Activated CD8-positive, alpha-beta T cell treated with anti-CD3 and anti-CD28 coated beads for 36 hours (primary cell): ENCODE measurements around the gene KCNH6. TPM values are rescaled to one million over a fixed set of nuclear protein-coding genes. Genes with fewer than 3 reads are reported as not detected.

Experiments
- ATAC-seq: fragments of 200-7000 bp; cut with Tn5 transposase; one replicate; pipeline ENCODE4 v1.10.0; 2021; ENCODE audit warnings: mild to moderate bottlenecking, moderate library complexity
- CTCF ChIA-PET: fragments of 350-600 bp; sonication (Branson Sonifier 250); formaldehyde crosslinking; loops from one replicate; lab custom pipeline; 2021; ENCODE audit warnings: antibody characterized with exemption; lab: Charles Lee
- POLR2A ChIA-PET: fragments of 350-600 bp; sonication (Branson Sonifier 250); formaldehyde crosslinking; loops from one replicate; lab custom pipeline; 2021; ENCODE audit warnings: antibody characterized with exemption; lab: Charles Lee
- DNase-seq: peaks from one replicate; pipeline ENCODE4 v3.0.0-alpha.2; 2020
- H3K27ac Mint-ChIP-seq: one replicate; pipeline ENCODE4 v1.8.0; 2021; ENCODE audit warnings: mild to moderate bottlenecking, mixed read lengths
- H3K27me3 Mint-ChIP-seq: one replicate; pipeline ENCODE4 v1.8.0; 2021; ENCODE audit warnings: mixed read lengths
- H3K36me3 Mint-ChIP-seq: one replicate; pipeline ENCODE4 v1.8.0; 2021; ENCODE audit warnings: low read depth, mixed read lengths
- H3K4me1 Mint-ChIP-seq: one replicate; pipeline ENCODE4 v1.8.0; 2021; ENCODE audit warnings: low read depth, mixed read lengths
- H3K4me3 Mint-ChIP-seq: one replicate; pipeline ENCODE4 v1.8.0; 2021; ENCODE audit warnings: mild to moderate bottlenecking, moderate library complexity, mixed read lengths
- H3K9me3 Mint-ChIP-seq: one replicate; pipeline ENCODE4 v1.8.0; 2021; ENCODE audit warnings: mixed read lengths
- intact Hi-C: fragments of 100-400 bp; cut with micrococcal nuclease; formaldehyde crosslinking; loops from one replicate; pipeline ENCODE4 v1.10.0; 2022
- total RNA-seq, 2 experiments: library from RNA; stranded (reverse); gene quantifications; one replicate each; pipeline ENCODE4 v1.2.3, GENCODE V29; 2021
- TF ChIP-seq, protein P1 (sequence below): fragments of 200-600 bp; IDR thresholded peaks from one replicate; pipeline ENCODE4 v1.8.0; 2022; ENCODE audit warnings: antibody characterized with exemption, mild to moderate bottlenecking

The KCNH6 gene
- total RNA-seq, 2 experiments from 2014 or later = not detected

DNA sequence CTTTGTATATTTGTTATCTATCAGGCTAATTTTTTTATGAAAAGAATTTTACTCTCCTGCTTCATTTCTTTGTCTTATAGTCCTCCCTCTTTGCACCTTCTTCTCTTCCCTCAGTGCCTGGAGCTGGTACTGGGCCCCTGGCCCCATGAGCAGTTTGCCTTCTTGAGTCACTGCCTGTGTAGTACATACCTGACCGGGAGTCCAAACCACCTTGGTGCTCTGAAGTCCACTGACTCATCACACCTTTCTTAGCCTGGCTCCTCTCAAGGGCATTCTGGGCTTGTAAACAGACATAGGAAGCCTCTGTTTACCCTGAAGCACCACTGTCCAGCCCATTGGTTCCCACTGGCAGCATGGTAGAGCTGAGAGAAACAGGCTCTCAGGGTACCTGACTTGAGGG, 66.5 kb downstream of the KCNH6 start:
- CTCF ChIA-PET = interaction anchor here (2.8 kb wide), 1 partner anchor 23 kb away, joined by 15 read pairs; no protein-coding TSS in a partner anchor

GRCh38 chr17:63592797-63593196, 69.6 kb downstream of the KCNH6 start:
- H3K36me3 Mint-ChIP-seq = peaks cover 22% of the 10 kb centered on the region
- intact Hi-C loops = no loop called here
- H3K9me3 Mint-ChIP-seq = no peaks in the 10 kb centered on the region
- TF ChIP-seq, protein P1, sequence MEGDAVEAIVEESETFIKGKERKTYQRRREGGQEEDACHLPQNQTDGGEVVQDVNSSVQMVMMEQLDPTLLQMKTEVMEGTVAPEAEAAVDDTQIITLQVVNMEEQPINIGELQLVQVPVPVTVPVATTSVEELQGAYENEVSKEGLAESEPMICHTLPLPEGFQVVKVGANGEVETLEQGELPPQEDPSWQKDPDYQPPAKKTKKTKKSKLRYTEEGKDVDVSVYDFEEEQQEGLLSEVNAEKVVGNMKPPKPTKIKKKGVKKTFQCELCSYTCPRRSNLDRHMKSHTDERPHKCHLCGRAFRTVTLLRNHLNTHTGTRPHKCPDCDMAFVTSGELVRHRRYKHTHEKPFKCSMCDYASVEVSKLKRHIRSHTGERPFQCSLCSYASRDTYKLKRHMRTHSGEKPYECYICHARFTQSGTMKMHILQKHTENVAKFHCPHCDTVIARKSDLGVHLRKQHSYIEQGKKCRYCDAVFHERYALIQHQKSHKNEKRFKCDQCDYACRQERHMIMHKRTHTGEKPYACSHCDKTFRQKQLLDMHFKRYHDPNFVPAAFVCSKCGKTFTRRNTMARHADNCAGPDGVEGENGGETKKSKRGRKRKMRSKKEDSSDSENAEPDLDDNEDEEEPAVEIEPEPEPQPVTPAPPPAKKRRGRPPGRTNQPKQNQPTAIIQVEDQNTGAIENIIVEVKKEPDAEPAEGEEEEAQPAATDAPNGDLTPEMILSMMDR = no peak
- DNase-seq (no peak), ATAC-seq (no peak)
- peaks cover 12% of the 10 kb centered on the region for H3K4me1 Mint-ChIP-seq
- ChIA-PET POLR2A (interaction anchor here (1.1 kb wide), 1 partner anchor 29 kb away, joined by 3 read pairs; the partner anchor contains the start of gene MAP3K3), CTCF (interaction anchor here (0.8 to 1.8 kb wide), 3 partner anchors 41 to 167 kb away, joined by 3 to 11 read pairs (median 3); no protein-coding TSS in a partner anchor)
- H3K27me3 Mint-ChIP-seq = no peaks in the 10 kb centered on the region
- no peak overlapping the region for H3K4me3 Mint-ChIP-seq
- H3K27ac Mint-ChIP-seq = no peak overlapping the region

More for the DNA sequence above, 66.5 kb downstream of the KCNH6 start:
- H3K27ac Mint-ChIP-seq = no peak overlapping the region
- TF ChIP-seq, protein P1 = no peak
- peaks cover 39% of the 10 kb centered on the region for H3K36me3 Mint-ChIP-seq
- POLR2A ChIA-PET = no interaction called here
- H3K4me1 Mint-ChIP-seq = peaks cover 15% of the 10 kb centered on the region
- ATAC-seq (no peak), DNase-seq (no peak)
- no peak overlapping the region for H3K4me3 Mint-ChIP-seq
- H3K9me3 Mint-ChIP-seq = no peaks in the 10 kb centered on the region
- intact Hi-C loops = no loop called here
- no peaks in the 10 kb centered on the region for H3K27me3 Mint-ChIP-seq

DNA sequence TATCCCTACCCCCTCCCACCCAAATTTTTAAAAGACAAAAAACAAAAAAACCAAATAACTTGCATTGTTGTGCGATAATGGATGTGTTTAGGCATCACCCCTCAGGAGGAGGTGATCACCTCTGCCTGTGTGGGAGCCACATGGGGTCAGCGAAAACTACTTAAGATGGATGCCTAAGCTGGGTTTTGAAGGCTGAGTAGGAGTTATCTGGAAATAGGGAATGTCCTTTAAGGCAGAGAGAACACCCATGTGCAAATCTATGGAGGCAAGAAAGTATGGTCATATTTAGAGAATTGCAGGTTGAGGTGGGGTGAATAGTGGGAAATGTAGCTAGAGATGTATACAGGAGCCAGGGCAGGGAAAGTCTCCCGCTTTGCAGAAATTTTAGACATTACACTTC, 72.0 kb downstream of the KCNH6 start:
- Mint-ChIP-seq H3K4me1 (peaks cover 27% of the 10 kb centered on the region), H3K4me3 (no peak overlapping the region), H3K36me3 (peaks cover 10% of the 10 kb centered on the region), H3K9me3 (no peaks in the 10 kb centered on the region), H3K27me3 (no peaks in the 10 kb centered on the region), H3K27ac (no peak overlapping the region)
- TF ChIP-seq, protein P1 = no peak
- ATAC-seq (no peak), DNase-seq (no peak)
- intact Hi-C loops = no loop called here
- ChIA-PET POLR2A (no interaction called here), CTCF (interaction anchor here (0.7 kb wide), 1 partner anchor 1073 kb away, joined by 3 read pairs; no protein-coding TSS in a partner anchor)

Other genes with a start within 250 kb of the KCNH6 start
- 1 to 10 TPM; 1.5 to 2.2 TPM for gene CYB561, start 77.1 kb upstream of the KCNH6 start, total RNA-seq
- under 1 TPM; 0.36 to 0.51 TPM for gene ACE, start 46.3 kb upstream of the KCNH6 start, total RNA-seq
- 100 to 1,000 TPM; 104 to 105 TPM for gene DCAF7, start 27.1 kb downstream of the KCNH6 start, total RNA-seq
- 10 to 100 TPM; 27.0 to 30.4 TPM for gene TACO1, start 77.5 kb downstream of the KCNH6 start, total RNA-seq
- gene MAP3K3, start 99.1 kb downstream of the KCNH6 start, total RNA-seq = 10 to 100 TPM; 20.6 to 22.5 TPM
- 100 to 1,000 TPM; 143 to 145 TPM for gene LIMD2, start 176.8 kb downstream of the KCNH6 start, total RNA-seq
- gene STRADA, start 218.4 kb downstream of the KCNH6 start, total RNA-seq = 10 to 100 TPM; 44.8 to 48.8 TPM